Effector CD4-positive, alpha-beta T cell (primary cell): ENCODE measurements around the gene APBA2.

Experiments used
- DNase-seq: peaks from one replicate; pipeline ENCODE4 v3.0.0-alpha.2; 2020

The APBA2 gene

DNA sequence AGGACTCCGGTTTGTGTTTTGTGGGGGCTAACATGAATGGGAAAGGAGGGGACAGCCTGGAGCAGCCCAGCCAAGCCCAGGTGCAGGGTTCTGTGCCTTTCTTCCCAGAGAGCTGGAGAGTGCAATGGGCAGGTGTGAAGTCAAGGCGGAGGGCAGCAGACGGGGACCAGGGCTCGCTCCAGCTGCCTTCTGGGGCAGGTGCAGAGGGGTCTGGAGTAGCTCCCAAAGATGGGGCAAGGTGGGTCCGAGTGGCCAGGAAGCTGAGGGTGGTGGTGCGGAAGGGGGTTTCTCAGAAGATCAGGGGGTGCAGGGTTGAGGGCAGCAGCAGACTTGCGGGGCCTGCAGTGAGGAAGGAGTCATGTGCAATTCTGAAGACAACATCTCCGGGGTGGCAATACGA lies 225.0 kb downstream of the APBA2 start:
- no peak for DNase-seq

DNA sequence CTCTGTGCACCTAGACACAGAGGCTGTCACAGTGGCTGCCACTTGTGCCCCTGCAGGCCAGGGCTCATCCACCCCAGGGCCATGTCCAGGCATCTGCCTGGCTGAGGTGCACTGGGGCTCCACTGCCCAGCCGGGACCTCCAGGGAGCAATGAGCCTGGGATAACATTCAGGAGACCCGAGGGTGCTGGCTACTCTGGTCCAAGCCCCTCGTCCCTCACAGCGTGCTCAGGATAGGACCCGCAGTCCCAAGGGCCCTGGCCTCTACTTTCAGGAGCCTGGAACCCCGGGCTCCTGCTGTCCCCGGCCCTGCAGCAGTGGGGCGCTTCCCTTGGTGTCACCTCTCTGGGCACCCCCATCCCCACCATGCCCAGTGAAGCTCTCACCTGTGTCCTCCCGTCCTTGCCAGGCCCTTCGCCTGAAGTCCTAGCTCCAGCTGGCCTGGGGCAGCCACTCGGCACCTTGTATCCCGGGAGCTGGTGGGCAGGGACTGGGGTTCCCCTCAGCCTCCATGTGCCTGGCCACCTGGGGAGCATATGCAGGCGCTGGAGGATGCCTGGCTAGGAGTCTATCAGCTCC lies 226.0 kb downstream of the APBA2 start:
- DNase-seq, result no peak

DNA sequence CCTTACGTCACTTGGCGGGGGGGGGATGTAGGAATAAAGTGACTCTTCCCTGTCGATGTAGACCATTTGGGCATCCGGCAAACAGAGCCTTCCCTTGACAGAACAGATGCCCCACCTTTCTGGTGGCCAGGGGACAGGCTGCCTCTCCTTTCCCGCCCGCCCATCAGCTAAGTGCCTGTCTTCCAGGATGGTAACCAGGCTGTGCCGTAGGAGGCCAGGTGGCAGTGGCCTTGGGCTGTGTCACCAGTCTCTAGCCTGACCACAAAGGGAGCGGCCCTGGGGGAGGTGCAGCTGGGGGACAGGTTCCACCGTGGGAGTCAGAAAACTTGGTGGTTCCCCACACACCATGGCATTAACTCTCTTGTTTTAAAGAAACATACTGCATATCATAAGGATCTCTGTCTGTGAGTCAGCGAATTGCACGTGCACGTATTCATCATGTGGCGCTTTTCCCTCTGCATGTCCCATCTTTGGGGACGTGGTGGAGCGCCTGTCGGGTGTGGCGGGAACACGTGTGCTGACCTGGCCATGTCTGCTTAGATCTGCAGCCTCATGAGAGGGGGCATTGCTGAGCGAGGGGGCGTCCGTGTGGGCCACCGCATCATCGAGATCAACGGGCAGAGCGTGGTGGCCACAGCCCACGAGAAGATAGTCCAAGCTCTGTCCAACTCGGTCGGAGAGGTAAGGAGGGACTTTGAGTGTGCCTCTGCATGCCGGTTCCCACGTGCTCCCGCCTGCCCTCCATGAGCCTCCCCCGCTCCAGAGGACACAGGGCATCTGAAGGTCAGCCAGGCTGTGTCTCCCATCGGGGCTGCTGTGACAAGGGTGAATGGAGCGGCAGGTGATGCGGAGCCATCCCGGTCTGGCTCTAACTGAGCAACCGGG lies 227.8 kb downstream of the APBA2 start:
- no peak for DNase-seq

DNA sequence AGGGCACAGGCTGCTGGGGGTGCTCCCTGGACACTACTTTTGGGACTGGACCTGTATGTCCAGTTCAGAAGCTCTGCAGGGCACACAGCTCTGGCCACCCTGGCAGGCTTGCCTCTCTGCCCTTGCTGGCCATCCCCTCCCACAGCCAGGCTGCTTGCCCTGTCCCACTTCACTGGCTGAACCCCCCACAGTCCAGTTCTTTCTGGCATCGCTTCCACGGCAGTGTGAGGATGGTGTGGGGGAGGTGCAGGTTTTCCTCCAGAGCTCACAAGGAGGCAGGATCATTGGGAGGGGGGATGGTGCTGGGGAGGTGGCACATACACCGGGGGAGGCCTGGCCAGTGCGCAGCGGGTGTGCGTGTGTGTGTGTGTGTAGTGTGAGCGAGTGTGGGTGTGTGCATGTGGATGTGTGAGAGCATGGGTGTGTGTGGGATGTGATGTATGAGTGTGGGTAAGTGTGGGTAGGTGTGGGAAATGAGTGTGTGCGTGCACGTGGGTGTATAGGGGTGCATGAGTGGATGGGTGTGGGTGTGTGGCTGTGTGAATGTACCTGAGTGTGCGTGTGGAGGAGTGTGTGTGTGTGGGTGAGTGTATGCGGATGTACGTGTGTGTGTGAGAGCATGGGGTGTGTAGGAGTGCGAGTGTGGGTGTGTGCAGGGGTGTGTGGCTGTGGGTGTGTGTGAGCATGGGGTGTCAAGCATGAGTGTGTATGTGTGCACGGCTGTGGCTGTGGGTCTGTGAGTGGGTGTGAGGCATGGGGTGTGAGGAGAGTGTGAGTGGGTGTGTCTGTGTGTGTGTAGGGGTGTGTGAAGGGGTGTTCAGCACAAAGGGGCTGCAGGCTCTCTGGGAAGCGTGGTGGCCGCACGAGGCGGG lies 228.7 kb downstream of the APBA2 start:
- DNase-seq, result no peak

DNA sequence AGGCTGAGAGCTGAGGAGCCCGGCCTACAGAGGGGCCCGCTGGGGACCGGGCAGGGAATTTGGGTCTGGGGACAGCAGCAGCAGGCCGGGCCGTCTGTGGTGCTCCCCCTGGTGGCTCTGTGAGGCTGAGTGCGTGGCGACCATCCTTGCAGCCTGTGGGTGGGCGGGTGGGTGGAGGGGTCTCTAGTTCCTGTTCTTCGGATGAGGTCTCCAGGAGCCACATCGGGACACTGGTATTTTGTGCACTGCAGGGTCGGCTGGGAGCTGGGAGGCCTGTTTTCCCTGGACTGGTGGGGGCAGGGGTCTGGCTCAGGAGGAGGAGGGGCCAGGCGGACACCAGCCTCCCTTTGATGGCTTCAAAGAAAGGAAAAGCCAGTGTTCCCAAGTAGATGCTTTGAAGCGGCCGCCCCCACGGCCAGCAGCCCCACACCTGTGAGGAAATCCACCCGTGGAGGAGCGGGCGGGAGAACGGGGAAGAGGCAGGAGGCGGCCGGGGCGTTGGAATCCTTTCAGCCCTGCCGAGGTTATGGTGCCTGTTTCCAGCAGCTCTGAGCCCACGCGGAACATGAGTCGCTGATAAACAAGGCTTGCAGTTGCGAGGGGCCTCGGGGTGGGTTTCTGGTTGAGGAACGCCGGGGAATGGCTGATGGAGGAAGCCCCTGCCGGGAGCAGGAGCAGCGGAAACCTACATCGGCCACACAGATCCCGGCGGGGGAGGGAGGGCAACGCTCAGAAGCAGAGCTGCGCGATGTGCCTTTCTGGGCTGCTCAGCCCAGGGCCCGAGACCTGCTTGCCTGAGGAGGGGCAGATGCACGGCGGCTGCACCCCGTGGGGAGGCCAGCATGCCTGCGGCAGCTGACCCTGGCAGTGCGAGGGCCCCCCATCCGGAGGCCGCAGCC lies 229.6 kb downstream of the APBA2 start:
- no peak for DNase-seq

DNA sequence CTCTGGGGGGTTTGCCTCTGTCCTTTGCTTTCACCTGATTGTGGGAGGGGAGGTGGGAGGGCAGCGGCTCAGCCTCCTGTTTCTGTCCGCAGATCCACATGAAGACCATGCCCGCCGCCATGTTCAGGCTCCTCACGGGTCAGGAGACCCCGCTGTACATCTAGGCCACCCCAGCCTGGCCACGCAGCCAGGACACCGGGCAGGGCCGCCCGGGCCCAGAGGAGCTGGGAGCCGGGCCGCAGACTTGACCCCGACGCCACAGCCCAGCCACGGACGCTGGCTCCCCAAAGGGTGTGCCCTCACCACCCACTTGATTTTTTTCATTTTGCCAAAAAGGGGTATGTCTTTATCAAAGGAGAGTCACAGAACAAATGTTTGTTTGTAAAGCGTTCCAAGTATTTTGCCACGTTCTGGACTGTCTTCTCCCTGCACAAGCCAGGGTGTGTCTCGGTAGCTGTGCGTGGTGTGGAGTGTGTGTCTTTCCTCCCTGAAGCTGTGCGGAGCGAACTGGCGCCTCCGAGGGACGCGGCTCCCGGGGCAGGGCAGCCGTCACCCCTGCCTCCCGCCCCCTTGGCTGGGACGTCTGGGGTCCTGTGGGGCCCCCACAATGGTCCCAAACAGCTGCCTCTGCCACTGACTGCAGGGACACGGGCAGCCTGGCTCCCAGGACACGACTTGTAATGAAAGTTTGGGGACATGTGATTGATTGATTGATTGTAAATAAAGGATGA lies 231.4 kb downstream of the APBA2 start:
- DNase-seq, result no peak

DNA sequence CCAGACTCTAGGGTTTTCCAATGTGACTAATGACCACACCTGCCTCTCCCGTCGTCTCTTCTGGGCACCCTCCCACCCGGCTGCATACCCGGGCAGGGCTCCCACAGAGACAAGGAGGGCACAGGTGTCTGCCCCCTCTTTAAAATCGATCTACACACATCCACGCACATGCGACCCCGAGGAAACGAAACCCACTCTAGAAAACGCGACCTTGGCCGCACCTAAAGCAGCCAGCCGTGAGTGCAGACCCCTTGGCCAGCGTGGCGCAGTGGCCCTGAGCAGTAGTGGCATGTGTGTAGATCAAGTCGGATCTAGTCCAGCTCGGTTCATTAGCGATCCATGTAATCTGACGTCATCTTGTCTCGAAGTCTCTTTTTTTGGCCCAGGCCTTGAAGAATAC lies 232.0 kb downstream of the APBA2 start:
- DNase-seq, result no peak

DNA sequence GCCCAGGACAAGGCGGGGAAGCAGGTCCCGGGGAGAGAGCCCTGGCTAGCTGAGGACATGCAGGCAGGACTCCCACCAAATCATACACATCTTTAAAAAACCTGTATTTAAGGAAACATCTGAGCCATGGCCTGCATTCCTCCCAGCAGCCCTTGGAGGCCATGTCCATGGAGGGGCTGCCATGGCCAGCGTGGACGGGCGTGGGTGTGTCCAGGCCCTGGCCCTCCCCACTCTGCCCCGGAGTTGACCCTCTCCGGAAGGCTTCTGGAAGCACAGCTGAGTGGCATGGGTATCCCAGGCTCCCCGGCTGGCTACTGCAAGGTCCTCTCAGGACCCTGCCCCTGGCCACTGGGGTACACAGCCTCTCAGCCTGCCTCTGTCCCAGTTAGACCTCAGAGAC lies 234.1 kb downstream of the APBA2 start:
- no peak for DNase-seq

DNA sequence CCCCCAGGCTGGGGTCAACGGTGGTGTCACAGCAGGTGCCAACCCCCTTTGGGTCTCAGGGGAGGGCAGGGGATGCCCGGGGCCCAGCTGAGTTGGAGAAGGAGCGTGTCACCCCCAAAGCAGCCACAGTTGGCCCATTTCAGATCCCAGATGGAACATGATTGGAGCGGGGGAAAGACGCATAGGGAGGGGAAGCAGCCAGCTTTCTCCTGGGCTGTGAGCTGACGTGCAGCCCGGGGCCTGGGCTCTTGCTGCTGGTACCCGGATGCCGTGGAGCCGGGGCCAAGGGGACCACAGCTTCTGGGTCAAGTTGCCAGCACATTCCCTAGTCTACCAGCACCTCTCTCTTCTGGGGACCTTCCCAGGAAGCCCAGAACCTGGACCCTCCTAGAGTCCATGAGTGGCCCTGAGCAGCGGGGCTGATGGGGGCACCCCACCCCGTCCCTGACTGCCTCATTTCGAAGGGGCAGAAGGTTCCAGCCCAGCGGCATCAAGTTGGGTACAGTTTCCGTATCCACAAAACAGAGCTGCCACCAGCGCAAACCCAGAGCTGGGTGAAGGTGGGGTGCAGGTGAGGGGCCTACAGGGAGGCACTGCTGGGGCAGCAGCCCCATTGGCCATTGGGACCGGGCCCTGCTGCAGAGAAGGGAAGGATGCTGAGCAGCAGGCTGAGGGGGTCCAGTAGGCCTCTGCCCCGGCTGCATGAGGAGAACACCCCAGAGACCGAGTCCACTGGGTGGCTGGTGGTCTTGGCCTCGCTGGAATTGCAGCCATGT lies 235.0 kb downstream of the APBA2 start:
- no peak for DNase-seq

DNA sequence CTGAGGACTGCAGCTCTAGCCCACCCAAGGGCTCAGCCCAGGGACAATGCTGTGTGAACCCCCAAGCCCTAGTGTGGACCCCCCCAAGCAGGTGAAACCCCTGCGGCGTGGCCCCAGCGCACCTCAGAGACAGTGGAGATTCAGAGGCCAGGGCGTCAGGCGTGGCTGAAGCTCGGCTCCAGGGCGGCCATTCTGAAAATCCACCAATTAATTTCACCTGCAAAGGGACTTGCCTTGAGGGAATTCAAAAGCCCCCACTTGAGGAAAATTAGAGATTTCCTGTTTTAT lies 235.5 kb downstream of the APBA2 start:
- DNase-seq, result no peak

DNA sequence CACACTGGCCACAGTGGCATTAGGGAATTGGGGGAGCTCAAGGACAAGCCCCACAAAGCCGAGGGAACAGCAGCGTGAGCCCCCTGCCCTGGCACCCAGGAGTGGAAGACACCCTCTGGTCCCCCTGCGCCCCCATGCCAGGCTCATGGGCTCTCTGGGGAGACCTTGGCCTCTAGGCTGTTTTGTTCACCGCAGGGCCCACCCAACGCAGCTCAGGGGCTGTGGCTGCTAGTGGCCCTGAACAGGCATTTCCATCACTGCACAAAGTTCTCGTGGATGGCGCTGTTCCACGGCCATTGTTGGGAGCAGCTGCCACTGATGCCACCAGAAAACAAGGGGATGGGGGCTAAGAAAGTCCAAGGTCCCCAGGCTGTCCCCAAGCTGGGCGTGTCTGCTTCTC lies 236.1 kb downstream of the APBA2 start:
- no peak for DNase-seq

DNA sequence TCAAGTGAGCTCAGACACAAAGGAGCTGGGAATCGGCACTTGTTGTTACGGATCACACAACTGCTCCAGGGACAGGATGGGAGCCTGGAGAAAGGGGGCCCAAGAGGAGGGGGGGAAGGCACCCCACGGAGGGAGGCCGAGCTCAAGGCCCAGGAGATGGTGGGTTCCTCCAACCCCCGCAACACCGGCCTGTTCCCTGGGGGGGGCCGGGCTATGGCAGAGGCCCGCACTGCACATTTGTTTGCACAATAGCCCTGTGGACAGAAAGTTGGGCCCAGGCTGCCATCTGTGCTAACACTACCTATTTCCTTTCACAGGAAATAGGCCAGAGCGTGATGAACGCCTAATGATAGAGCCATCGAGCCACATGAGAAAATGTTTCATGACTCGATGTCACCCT lies 236.7 kb downstream of the APBA2 start:
- no peak for DNase-seq

DNA sequence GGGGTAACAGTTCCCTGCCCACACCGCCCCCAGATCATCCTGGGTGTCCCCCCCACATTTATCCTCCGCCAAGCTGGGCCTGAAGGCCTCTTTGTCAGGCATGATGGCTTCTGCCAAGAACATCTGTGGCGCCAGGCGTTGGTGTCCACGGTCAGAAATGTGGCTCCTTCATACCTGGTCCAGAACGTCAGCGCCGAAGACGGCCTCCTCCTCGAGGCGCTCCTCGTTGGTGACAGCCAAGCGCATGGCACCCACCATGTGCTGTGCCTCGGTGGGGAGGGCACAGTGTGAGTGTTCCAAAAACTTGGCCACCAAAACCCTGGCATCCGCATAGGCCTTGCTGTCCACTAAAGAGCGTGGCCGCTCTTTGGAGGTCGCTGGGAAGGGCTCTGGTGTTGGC lies 237.4 kb downstream of the APBA2 start:
- no peak for DNase-seq

DNA sequence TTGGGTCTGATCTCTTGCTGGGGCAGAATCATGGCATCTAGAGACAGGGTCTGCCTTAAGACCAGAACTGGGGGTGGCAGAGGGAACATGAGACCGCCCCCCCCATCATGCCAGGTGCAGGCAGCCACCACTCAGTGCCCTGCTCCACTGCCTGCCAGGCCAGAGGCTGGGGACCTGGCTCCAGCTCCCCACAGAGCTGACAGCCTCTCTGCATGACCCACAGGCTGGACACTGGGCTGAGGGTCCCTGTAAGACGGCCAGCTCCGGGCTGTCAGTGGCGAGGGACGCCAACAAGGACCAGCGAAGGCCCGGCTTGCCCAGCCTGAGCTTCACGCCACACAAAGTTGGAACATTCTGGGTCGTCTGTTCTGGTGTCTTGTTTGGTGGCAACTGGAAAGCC lies 238.2 kb downstream of the APBA2 start:
- no peak for DNase-seq

DNA sequence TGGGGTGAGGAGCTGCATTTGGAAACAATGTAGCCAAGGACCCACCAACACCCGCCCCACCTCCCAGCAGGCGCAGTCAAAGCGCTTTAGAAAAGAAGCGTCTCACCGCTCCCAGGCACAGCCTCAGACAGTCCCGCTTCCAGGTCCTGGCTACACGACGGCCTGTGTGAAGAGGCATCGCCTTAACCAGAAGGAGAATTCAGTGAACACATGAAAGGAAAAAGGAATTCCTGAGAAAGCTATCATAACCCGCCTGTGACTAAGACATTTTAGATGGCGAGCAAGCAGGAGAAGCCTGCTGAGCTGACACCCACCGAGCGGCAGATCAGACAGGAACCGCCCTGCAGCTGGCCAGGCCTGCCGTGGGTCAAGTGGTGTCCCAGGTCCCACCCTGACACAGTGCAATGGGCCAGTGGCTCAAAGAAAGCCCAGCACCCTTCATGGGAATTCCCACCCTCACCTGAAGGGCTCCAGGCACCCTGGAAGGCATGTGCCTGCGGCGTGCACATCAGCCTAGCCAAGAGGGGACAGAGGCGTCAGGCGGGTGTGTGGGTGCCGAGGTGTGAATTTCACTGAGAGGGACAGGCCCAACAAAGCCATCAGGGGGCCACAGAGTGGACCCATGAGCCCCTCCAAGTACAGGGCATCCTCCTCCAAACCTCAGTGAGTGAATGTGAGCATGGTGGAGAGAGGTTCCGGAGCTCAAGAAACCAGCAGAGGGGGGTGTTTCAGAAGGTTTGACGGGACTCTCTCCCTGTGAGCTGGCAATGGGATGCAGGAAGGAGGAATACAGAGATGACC lies 239.0 kb downstream of the APBA2 start:
- DNase-seq, result no peak

DNA sequence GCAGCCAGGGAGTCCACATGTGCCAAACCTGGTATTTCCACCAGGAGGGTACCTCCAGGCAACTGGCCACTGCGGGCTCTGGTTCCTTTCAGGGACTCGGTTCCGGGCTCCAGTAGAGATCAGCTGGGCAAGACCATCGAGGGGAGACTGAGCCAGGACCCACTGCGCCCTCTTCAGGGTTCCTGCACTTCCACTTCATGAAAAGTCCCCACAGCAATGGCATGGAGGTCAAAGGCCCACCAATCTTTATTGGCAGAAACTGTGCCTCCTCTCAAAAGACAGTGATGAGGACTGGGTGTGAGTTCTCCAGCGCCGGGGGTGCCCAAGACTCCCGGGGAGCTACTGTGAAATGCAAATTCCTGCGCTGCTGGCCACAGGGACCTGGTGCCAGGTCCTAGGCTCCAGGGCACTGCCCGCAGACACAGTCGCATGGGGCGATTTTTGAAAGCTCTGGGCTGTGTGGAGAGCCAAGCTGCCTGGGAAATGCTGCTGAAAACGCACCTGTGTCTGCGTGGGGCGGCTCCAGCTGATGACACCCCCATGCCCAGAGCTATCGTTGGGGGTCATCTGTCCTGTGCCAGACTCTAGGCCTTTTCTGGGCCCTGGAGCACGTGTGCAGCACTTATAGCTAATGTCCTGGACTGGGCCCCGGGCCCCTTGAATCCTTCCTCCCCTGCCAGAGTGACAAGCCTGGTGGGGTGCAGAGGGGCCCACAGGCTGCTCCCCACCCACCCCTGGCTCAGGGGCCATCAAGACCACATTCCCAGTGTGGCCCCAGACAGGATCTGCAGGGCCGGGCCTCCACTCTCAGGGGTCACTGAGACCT lies 239.8 kb downstream of the APBA2 start:
- DNase-seq, result no peak

DNA sequence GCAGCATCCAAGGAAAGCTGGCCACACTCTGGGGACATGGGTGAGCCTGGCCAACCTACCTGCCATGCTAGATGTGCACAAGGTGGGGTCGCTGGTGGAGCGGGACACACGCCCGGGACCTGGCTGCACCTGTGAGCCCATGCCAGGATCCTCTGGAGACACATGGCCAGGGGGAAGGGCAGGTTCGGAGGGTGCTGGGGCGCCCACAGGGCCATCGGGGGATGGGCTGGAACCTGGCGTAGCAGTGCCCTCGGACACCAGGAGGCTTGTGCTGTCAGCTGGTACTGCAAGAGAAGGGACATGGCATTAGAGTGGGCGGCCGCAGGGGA lies 240.4 kb downstream of the APBA2 start:
- DNase-seq, result no peak

DNA sequence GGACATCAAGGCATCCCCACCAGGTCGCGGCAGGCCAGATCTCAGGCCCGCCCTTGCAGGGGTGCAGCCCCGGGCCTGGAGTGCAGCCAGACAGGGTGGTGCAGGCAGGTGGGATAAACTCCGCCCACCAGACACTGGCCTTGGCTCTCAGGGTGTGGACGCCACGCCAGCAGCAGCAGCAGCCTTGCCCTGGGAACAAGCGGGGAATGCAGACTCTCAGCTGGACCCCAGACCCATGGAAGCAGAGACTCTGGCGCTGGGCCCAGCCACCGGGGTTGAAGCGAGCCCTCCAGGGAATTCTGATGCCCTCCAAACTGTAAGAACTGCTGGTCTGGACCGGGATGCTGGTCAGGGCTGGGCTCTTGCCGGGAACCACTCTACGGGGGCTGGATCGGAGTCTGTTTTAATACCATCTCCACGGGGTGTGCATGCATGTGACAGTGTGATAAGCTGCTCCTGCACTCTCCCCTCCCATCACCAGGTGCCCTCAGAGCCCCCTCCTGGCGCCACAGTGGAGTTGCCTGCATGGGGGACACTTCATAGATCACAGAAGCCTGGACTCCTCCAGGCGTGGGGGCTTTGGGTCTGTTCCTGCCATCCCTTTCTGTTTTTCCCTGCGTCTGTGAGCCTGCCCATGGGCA lies 241.2 kb downstream of the APBA2 start:
- no peak for DNase-seq
